HT-29 (cell line): Measurements from ENCODE around the gene SRBD1. TPM values are rescaled to one million over a fixed set of nuclear protein-coding genes. Genes with fewer than 3 reads are reported as not detected.

Source experiments
- DNase-seq: peaks from one replicate; pipeline ENCODE4 v3.0.0-alpha.2; 2015; ENCODE audit warnings: low spot score
- small RNA-seq: library from RNA; depleted of rRNA; stranded (forward); fragments of <200 nt; gene quantifications from one replicate; pipeline ENCODE3, GENCODE V24; 2014
- total RNA-seq: library from RNA; depleted of rRNA; stranded (reverse); fragments of >200 nt; shearing (Covaris generic); gene quantifications from 2 replicates; pipeline ENCODE4 v1.2.3, GENCODE V29; 2014; rRNA removed

Gene SRBD1
- total RNA-seq, 1 experiment from 2014 or later: 5.8 TPM

DNA sequence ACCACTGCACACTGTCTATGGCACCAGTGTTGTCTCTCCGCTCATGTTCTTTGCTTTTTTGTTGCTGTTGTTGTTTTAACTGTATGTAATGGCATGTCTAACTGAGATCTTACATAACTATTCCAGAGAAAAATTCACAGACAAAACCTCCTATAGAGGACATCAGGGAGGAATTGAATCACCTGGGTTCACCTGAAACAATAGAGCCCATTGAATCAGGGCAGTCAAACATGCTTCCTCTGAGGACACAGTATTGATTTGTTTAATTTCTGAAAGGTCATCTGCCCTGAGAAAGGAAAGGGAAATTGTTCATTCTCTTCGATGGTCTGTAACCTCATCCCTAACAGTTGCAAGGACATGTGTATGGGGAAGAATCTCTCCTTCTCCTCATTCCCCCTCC, 237.5 kb downstream of the SRBD1 start:
- no peak for DNase-seq

GRCh38 chr2:45370369-45370768, 240.7 kb downstream of the SRBD1 start:
- no peak for DNase-seq

DNA sequence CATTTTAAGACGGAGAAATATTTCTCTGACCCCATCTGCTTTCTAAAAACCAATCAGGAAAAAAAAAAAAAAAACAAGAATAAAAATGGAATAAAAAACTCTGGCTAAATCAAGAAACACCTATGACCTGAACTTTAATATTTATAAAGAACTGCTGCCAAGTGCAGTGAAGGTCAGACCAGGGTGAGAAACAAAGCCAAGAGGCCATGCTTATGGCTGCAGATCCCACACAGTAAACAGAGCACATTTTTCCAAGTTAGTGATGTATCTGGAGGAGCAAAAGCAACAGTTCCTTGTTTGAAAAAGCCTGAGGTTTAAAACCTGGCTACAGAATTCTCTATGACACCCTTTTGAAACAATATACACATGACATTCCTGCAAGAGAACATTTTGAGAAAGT, 242.3 kb downstream of the SRBD1 start:
- no peak for DNase-seq

- no peak for DNase-seq
Observed at GRCh38 chr2:45361666-45362065, 249.4 kb downstream of the SRBD1 start.

GRCh38 chr2:45354776-45355175, 256.3 kb downstream of the SRBD1 start:
- DNase-seq: no peak

DNA sequence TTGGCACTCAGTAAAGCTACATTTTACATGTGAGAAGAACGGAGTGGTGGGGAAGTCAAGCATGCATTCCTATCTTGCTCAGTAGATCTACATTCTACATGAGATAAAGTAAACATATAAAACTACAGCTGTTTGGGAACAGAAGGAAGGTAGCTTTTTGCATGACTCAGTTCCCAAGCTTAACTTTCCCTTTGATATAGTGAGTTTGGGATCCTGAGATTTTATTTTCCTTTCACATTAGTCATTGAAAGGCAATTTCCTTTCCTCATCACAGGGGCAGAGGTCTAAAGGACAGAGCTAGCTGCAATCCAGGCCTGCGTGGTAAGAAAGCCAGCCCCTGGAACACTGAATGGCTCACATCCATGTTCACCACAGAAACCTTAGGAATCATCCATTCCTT, 257.2 kb downstream of the SRBD1 start:
- DNase-seq: peak; percentile 36

GRCh38 chr2:45352506-45352905, 258.6 kb downstream of the SRBD1 start:
- DNase-seq: no peak

DNA sequence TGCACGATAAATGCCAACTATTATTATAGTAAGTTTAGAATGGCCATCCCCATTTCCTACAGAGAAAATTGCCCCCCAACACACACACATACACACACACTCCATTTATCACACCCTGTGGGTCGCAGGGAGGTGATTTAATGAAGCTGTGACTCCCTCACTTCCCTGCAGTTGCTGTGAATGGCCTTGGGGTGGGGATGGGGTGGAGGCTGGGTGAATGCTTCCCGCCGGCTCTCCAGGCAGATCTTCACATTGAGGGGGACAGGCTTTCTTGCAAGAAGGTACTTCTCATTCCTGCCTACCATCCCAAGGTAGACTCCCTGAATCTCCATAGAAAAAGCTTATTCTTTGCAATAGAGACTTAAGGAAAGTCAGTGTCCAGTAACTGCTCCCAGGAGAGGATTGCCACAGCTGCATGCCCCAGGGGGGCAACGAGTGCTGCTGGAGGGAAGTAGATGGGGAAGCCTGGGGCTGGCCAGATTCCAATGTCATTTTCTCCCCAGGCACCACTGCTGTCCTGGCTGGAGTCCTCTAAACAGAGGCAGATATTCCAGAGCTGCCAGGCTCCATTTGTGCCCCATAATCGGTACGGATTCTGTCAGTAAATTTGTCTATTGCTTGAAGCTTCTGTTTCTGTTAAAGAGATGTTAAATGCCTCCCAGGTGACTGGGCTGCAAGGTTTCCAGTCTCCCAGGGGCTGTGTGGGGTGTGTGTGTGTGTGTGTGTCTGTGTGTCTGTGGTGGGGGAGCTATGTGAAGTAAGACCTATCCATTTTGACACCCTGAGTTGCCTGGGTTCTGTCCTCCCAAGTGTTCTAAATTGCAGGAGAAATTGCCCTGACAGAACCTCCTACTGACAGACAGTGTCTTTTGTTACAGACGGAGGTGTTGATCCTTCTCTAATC, 265.5 kb downstream of the SRBD1 start:
- DNase-seq: peak; percentile 19

DNA sequence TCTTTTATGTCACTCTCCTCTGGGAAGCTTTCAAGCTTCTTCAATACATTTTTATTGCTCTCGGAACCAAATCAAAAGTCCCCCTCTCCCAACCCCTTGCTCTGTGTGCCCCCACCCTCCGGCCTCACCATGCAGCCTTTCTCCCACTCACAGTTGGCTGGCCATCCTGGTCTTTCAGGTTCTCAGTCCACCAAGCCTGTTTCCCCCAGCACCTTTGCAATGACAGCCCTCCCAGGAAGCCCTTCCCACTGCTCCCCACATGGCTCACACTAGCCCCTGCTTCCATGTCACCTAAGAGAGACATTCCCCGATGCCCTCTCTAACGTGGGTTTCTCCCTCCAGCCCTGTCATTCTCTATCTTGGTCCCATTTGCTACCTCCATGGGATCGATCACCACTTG, 266.6 kb downstream of the SRBD1 start:
- DNase-seq: no peak

DNA sequence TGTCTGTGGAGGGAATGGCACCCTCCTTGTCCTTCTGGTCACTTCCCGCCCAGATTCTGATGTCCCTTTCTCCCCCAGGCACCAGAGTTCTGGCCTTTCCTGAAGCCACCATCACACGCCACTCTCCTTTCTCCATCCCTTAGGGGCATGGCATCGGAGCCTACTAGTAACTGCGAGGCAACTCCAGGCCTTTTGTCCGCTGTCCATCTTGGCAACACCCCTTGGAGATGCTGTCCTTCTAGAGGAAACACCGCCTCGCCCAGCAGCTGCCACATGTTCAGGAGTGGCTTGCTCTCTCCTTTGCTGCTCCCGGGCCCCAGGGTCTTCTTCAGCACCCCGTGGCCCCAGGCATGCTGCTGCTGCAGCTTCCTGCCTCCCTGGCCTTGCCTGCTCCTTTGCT, 267.0 kb downstream of the SRBD1 start:
- DNase-seq: no peak

- DNase-seq: no peak
Observed at GRCh38 chr2:45343251-45344017, 267.6 kb downstream of the SRBD1 start.

GRCh38 chr2:45340318-45340717, 270.7 kb downstream of the SRBD1 start:
- no peak for DNase-seq

- DNase-seq: no peak
Observed at GRCh38 chr2:45339253-45339652, 271.8 kb downstream of the SRBD1 start.

Small RNAs within 50 kb of the gene (small RNA-seq; reads per million reads assigned to genes)
- not detected for gene RN7SL414P

Other genes with a start within 250 kb of the SRBD1 start
- 17.7 and 21.2 TPM in 2 replicates for gene PRKCE, start 40.4 kb upstream of the SRBD1 start, total RNA-seq